Tibial nerve (tissue), 4 donors: ENCODE measurements around the gene EPGN. TPM values are rescaled to one million over a fixed set of nuclear protein-coding genes. Genes with fewer than 3 reads are reported as not detected.

Source experiments
- DNase-seq, 2 donors: peaks; one replicate each; pipeline ENCODE4 v3.0.0-alpha.2; 2019; ENCODE audit warnings: low spot score in 2 of 2
- H3K27ac ChIP-seq, 4 donors: fragments of 200-600 bp; sonication (generic) in 3 of 4; one replicate each; pipeline ENCODE4 v1.5.1; 2017 to 2019; ENCODE audit warnings: mild to moderate bottlenecking in 1 of 4
- H3K27me3 ChIP-seq, 2 donors: fragments of 200-600 bp; sonication (generic) in 1 of 2; one replicate each; pipeline versions ENCODE4 v1.5.1 to v1.6.0; 2017 to 2019
- H3K36me3 ChIP-seq, 3 donors: fragments of 200-600 bp; sonication (generic); one replicate each; pipeline ENCODE4 v1.5.1; 2018 to 2019
- H3K4me1 ChIP-seq, 4 donors: fragments of 200-600 bp; sonication (generic) in 3 of 4; one replicate each; pipeline ENCODE4 v1.5.1; 2017 to 2019
- H3K4me3 ChIP-seq, 4 donors: fragments of 200-600 bp; sonication (generic) in 3 of 4; one replicate each; pipeline ENCODE4 v1.5.1; 2017 to 2019; ENCODE audit warnings: mild to moderate bottlenecking in 1 of 4, moderate library complexity in 1 of 4
- H3K9me3 ChIP-seq, 4 donors: fragments of 200-600 bp; sonication (generic) in 3 of 4; one replicate each; pipeline ENCODE4 v1.5.1; 2017 to 2019
- CTCF ChIP-seq, 5 experiments: fragments of 200-600 bp in 3 of 5; fragments of 450-650 bp in 2 of 5; sonication (generic) in 3 of 5; IDR thresholded peaks; one replicate each; pipeline ENCODE4 v1.5.1; 2016 to 2019; ENCODE audit warnings: antibody characterized with exemption in 5 of 5, mild to moderate bottlenecking in 3 of 5, moderate library complexity in 2 of 5
- EP300 ChIP-seq, 2 donors: sonication (generic); formaldehyde crosslinking; IDR thresholded peaks; one replicate each; pipeline ENCODE4 v1.6.1; 2017; ENCODE audit warnings: antibody characterized with exemption in 2 of 2, mild to moderate bottlenecking in 1 of 2
- POLR2A ChIP-seq, 2 donors: fragments of 450-650 bp; IDR thresholded peaks; one replicate each; pipeline ENCODE4 v1.6.1; 2017; ENCODE audit warnings: antibody characterized with exemption in 2 of 2, mild to moderate bottlenecking in 2 of 2, moderate library complexity in 2 of 2
- WGBS, 2 donors: methylation state at CpG; one replicate each; pipeline ENCODE4 v1.1.5; 2018; 5-methylcytosine and 5-hydroxymethylcytosine counted together
- total RNA-seq, 4 donors: library from RNA; depleted of rRNA; stranded (reverse); fragments of >200 nt; gene quantifications; one replicate each; pipeline ENCODE4 v1.1.0, GENCODE V29; 2016

The EPGN gene
- total RNA-seq, 4 donors from 2014 or later = 0.78 TPM; not detected in 3

- no peaks in the 10 kb centered on the region for H3K27me3 ChIP-seq
- H3K4me3 ChIP-seq = no peak overlapping the region
- H3K27ac ChIP-seq = no peak overlapping the region
- H3K9me3 ChIP-seq = no peaks in the 10 kb centered on the region
- H3K36me3 ChIP-seq = peaks cover 0 to 4% (median 0%) of the 10 kb centered on the region in 3 donors
- TF ChIP-seq POLR2A (IDR thresholded peaks at IDR 0.05) (no peak), CTCF (IDR thresholded peaks at IDR 0.05) (no peak), EP300 (IDR thresholded peaks at IDR 0.05) (no peak)
- no peak for DNase-seq
- H3K4me1 ChIP-seq = no peaks in the 10 kb centered on the region
These were observed 42.2 kb upstream of the EPGN start for GRCh38 chr4:74266081-74266480.

GRCh38 chr4:74267998-74268606, 40.2 kb upstream of the EPGN start:
- Histone ChIP-seq H3K27ac (no peak overlapping the region), H3K4me3 (no peak overlapping the region), H3K36me3 (peaks cover 0 to 4% (median 0%) of the 10 kb centered on the region in 3 donors), H3K4me1 (no peaks in the 10 kb centered on the region), H3K27me3 (no peaks in the 10 kb centered on the region), H3K9me3 (no peaks in the 10 kb centered on the region)
- DNase-seq = no peak
- TF ChIP-seq CTCF (IDR thresholded peaks at IDR 0.05) (no peak), POLR2A (IDR thresholded peaks at IDR 0.05) (no peak), EP300 (IDR thresholded peaks at IDR 0.05) (no peak)

DNA sequence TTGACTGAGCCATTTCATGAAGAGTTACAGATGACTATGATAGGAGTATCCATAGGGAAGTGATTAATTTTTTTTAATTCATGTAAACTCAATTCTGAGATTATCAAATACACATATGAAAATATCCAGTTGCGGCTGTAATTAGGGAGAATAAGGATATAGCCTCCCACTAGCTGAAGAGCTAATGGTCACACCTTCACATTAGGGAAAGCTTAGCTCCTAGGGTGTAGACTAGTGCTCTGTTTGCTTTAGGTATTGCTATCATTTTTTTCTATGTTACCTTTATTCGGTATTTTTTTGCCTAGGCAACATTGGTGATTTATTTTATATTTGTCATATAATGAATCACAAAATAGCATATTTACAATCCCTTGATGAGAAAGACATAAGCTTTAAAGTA, 39.6 kb upstream of the EPGN start:
- Histone ChIP-seq H3K36me3 (peaks cover 0 to 4% (median 0%) of the 10 kb centered on the region in 3 donors), H3K4me3 (no peak overlapping the region), H3K27me3 (no peaks in the 10 kb centered on the region), H3K9me3 (no peaks in the 10 kb centered on the region), H3K4me1 (no peaks in the 10 kb centered on the region), H3K27ac (no peak overlapping the region)
- DNase-seq = no peak
- 95 to 99% methylated on average over 2 of the region's 2 CpGs for WGBS, 2 donors
- TF ChIP-seq POLR2A (IDR thresholded peaks at IDR 0.05) (no peak), EP300 (IDR thresholded peaks at IDR 0.05) (no peak), CTCF (IDR thresholded peaks at IDR 0.05) (no peak)

GRCh38 chr4:74278490-74278889, 29.8 kb upstream of the EPGN start:
- Histone ChIP-seq H3K9me3 (no peaks in the 10 kb centered on the region), H3K27ac (no peak overlapping the region), H3K27me3 (no peaks in the 10 kb centered on the region), H3K4me1 (no peaks in the 10 kb centered on the region), H3K4me3 (no peak overlapping the region), H3K36me3 (peaks cover 0 to 11% (median 0%) of the 10 kb centered on the region in 3 donors)
- 91 to 94% methylated on average over 3 of the region's 3 CpGs for WGBS, 2 donors
- DNase-seq = no peak
- TF ChIP-seq EP300 (IDR thresholded peaks at IDR 0.05) (no peak), POLR2A (IDR thresholded peaks at IDR 0.05) (no peak), CTCF (IDR thresholded peaks at IDR 0.05) (no peak)

- WGBS, 2 donors = 91 to 98% methylated on average over 3 of the region's 3 CpGs
- Histone ChIP-seq H3K36me3 (peaks cover 0 to 14% (median 0%) of the 10 kb centered on the region in 3 donors), H3K4me3 (no peak overlapping the region), H3K9me3 (no peaks in the 10 kb centered on the region), H3K4me1 (no peaks in the 10 kb centered on the region), H3K27ac (no peak overlapping the region), H3K27me3 (no peaks in the 10 kb centered on the region)
- no peak for TF ChIP-seq EP300 (IDR thresholded peaks at IDR 0.05)
- no peak for TF ChIP-seq CTCF (IDR thresholded peaks at IDR 0.05)
- TF ChIP-seq POLR2A (IDR thresholded peaks at IDR 0.05) = no peak
- no peak for DNase-seq
These were observed 28.6 kb upstream of the EPGN start for GRCh38 chr4:74279716-74280115.
